K562 (cell line): ENCODE data around the gene GABRB2. TPM values are rescaled to one million over a fixed set of nuclear protein-coding genes. Genes with fewer than 3 reads are reported as not detected.

ENCODE experiments used
- ATAC-seq: fragments of 200-7000 bp; cut with Tn5 transposase; 3 replicates; pipeline ENCODE4 v1.9.1; 2020; ENCODE audit warnings: moderate library complexity
- BruUV-seq: library from RNA; stranded (reverse); fragments of 400-500 nt; replicated peaks from 2 replicates; lab custom pipeline; 2021; lab: Mats Ljungman, UMichigan
- CTCF ChIA-PET: fragments of 300-600 bp; formaldehyde crosslinking; extraction: SDS; loops from one replicate; lab custom pipeline; 2021; ENCODE audit warnings: low intra/inter-chr PET ratio; lab: Yijun Ruan, JAX
- POLR2A ChIA-PET: fragments of 300-600, 350-650 bp; sonication (Branson Sonifier 250); formaldehyde crosslinking; extraction: SDS; loops from one replicate; lab custom pipeline; 2021; ENCODE audit warnings: antibody characterized with exemption, inconsistent platforms; lab: Yijun Ruan, JAX
- DNase-seq, 4 experiments: peaks; one replicate each; pipeline versions ENCODE4 v3.0.0 to v3.0.0-alpha.2; 2011 to 2018; ENCODE audit warnings: low spot score in 3 of 4, mixed read lengths in 3 of 4; ENCODE audit errors: extremely low read depth in 1 of 4
- FAIRE-seq: peaks from 2 replicates; lab custom pipeline; 2011; peaks lifted over from hg19 to GRCh38; lab: Jason Lieb, UNC
- H2AFZ ChIP-seq: 2 replicates; pipeline ENCODE4 v1.6.0; 2011; ENCODE audit warnings: low read depth, low read length, control low read depth, inconsistent platforms
- H3K27ac ChIP-seq: fragments of 200-600 bp; 3 replicates; pipeline ENCODE4 v1.8.0; 2011; ENCODE audit warnings: low read depth, mild to moderate bottlenecking, control low read depth, inconsistent platforms, low read length, moderate library complexity, mixed read lengths; ENCODE audit errors: extremely low read depth
- H3K27me3 ChIP-seq, 2 experiments: fragments of 300-600 bp in 1 of 2; 2 replicates in 1 of 2; 3 replicates in 1 of 2; pipeline versions ENCODE4 v1.6.0 to v1.8.0; 2011; ENCODE audit warnings: inconsistent platforms in 2 of 2, low read length in 2 of 2, mild to moderate bottlenecking in 1 of 2, mixed read lengths in 1 of 2, moderate library complexity in 1 of 2; ENCODE audit not compliant: control insufficient read depth in 2 of 2, insufficient read depth in 2 of 2
- H3K36me3 ChIP-seq: fragments of 300-600 bp; 3 replicates; pipeline ENCODE4 v1.8.0; 2011; ENCODE audit warnings: mild to moderate bottlenecking, low read length, inconsistent platforms; ENCODE audit not compliant: control insufficient read depth, insufficient read depth
- H3K4me1 ChIP-seq, 2 experiments: fragments of 200-600 bp in 1 of 2; replicated peaks in 1 of 2; 2 replicates in 1 of 2; 3 replicates in 1 of 2; pipeline versions ENCODE4 v1.5.1 to v1.8.0; 2011; ENCODE audit warnings: inconsistent platforms in 2 of 2, low read length in 2 of 2, mild to moderate bottlenecking in 1 of 2, mixed read lengths in 1 of 2, moderate library complexity in 1 of 2; ENCODE audit not compliant: control insufficient read depth in 2 of 2, insufficient read depth in 2 of 2
- H3K4me2 ChIP-seq: 2 replicates; pipeline ENCODE4 v1.6.1; 2011; ENCODE audit warnings: low read length, control low read depth, inconsistent platforms, mixed read lengths; ENCODE audit not compliant: insufficient read depth
- H3K4me3 ChIP-seq: fragments of 200-600 bp; sonication (generic), shearing (Covaris generic); 2 replicates; pipeline ENCODE4 v1.5.1; 2016; ENCODE audit warnings: control low read depth, inconsistent platforms
- H3K79me2 ChIP-seq: fragments of 200-600 bp; 3 replicates; pipeline ENCODE4 v1.8.0; 2011; ENCODE audit warnings: low read length, inconsistent platforms; ENCODE audit not compliant: control insufficient read depth, insufficient read depth
- H3K9ac ChIP-seq, 2 experiments: 2 replicates each; pipeline versions ENCODE4 v1.6.0 to v1.6.1; 2011; ENCODE audit warnings: low read depth in 2 of 2, low read length in 2 of 2, control low read depth in 1 of 2, inconsistent platforms in 1 of 2, mild to moderate bottlenecking in 1 of 2, mixed read lengths in 1 of 2; ENCODE audit not compliant: insufficient read depth in 1 of 2
- H3K9me1 ChIP-seq: one replicate; pipeline ENCODE4 v1.6.0; 2011; ENCODE audit warnings: inconsistent platforms, mild to moderate bottlenecking, low read length, moderate library complexity; ENCODE audit not compliant: control insufficient read depth, insufficient read depth
- H3K9me3 ChIP-seq: replicated peaks from 2 replicates; pipeline ENCODE4 v1.5.1; 2011; ENCODE audit warnings: low read depth, low read length, inconsistent platforms; ENCODE audit not compliant: control insufficient read depth, insufficient read depth
- H4K20me1 ChIP-seq: replicated peaks from 2 replicates; pipeline ENCODE4 v1.6.1; 2011; ENCODE audit warnings: low read length, inconsistent platforms, mixed read lengths; ENCODE audit not compliant: control insufficient read depth, insufficient read depth
- AFF1 ChIP-seq, 2 experiments: fragments of 450-650 bp; IDR thresholded peaks; 2 replicates each; pipeline ENCODE4 v1.6.1; 2018; ENCODE audit warnings: mild to moderate bottlenecking in 2 of 2, low read depth in 1 of 2; ENCODE audit not compliant: partially characterized antibody in 2 of 2
- HDAC2 ChIP-seq: fragments of 450-650 bp; IDR thresholded peaks from 2 replicates; pipeline ENCODE4 v1.6.1; 2016; ENCODE audit warnings: mild to moderate bottlenecking
- HMGN3 ChIP-seq: IDR thresholded peaks from 2 replicates; pipeline ENCODE4 v1.6.1; 2011; ENCODE audit warnings: borderline replicate concordance, low read depth, mild to moderate bottlenecking, mixed read lengths, low read length; ENCODE audit not compliant: insufficient read length; ENCODE audit errors: extremely low read depth
- HSF4 ChIP-seq: fragments of 250-450 bp; sonication (Bioruptor Pico); IDR thresholded peaks from 2 replicates; pipeline ENCODE4 v2.1.2; 2022; ENCODE audit warnings: mild to moderate bottlenecking, moderate library complexity, borderline replicate concordance
- MAFG ChIP-seq: fragments of 450-650 bp; conservative IDR thresholded peaks from 2 replicates; pipeline ENCODE4 v1.6.1; 2016; ENCODE audit warnings: missing genetic modification characterization, missing compliant biosample characterization
- MAX ChIP-seq: sonication (generic); formaldehyde crosslinking; IDR thresholded peaks from 2 replicates; pipeline ENCODE4 v1.9.0; 2022; ENCODE audit warnings: mild to moderate bottlenecking, missing genetic modification reagents
- MEF2D ChIP-seq: conservative IDR thresholded peaks from 2 replicates; pipeline ENCODE4 v1.6.1; 2016; ENCODE audit warnings: low read depth, missing genetic modification characterization, missing compliant biosample characterization
- NFYB ChIP-seq: IDR thresholded peaks from 2 replicates; pipeline ENCODE4 v1.6.1; 2011; ENCODE audit warnings: mild to moderate bottlenecking, moderate library complexity; ENCODE audit not compliant: insufficient read length; ENCODE audit errors: extremely low read depth
- NR2F6 ChIP-seq: fragments of 450-650 bp; formaldehyde crosslinking; IDR thresholded peaks from 2 replicates; pipeline ENCODE4 v1.4.0; 2020; ENCODE audit warnings: mild to moderate bottlenecking
- PML ChIP-seq: IDR thresholded peaks from 2 replicates; pipeline ENCODE4 v1.6.1; 2012; ENCODE audit warnings: low read length, inconsistent platforms
- RBFOX2 ChIP-seq: fragments of 200-400 bp; formaldehyde crosslinking; IDR thresholded peaks from 2 replicates; pipeline ENCODE4 v1.6.1; 2017; ENCODE audit warnings: low read depth, mild to moderate bottlenecking, low read length, moderate library complexity
- SMARCE1 ChIP-seq: fragments of 450-650 bp; IDR thresholded peaks from 2 replicates; pipeline ENCODE4 v1.7.1; 2016; ENCODE audit warnings: mild to moderate bottlenecking
- TGIF2 ChIP-seq: sonication (generic); formaldehyde crosslinking; IDR thresholded peaks from 2 replicates; pipeline ENCODE4 v1.8.1; 2022; ENCODE audit warnings: mild to moderate bottlenecking, missing genetic modification reagents, moderate library complexity
- YBX1 ChIP-seq: fragments of 450-650 bp; IDR thresholded peaks from 2 replicates; pipeline ENCODE4 v1.7.1; 2016; ENCODE audit warnings: mild to moderate bottlenecking
- ZNF239 ChIP-seq: fragments of 250-450 bp; sonication (Bioruptor Pico); IDR thresholded peaks from 2 replicates; pipeline ENCODE4 v1.4.0; 2020; ENCODE audit warnings: mild to moderate bottlenecking
- ZNF316 ChIP-seq: fragments of 450-650 bp; IDR thresholded peaks from 2 replicates; pipeline ENCODE4 v1.6.1; 2016
- ZNF589 ChIP-seq: fragments of 200-800 bp; sonication (Bioruptor generic); IDR thresholded peaks from 2 replicates; pipeline ENCODE4 v1.6.1; 2016; ENCODE audit warnings: low read depth, missing genetic modification characterization, missing compliant biosample characterization
- ZNF785 ChIP-seq: fragments of 250-450 bp; sonication (Bioruptor Pico); IDR thresholded peaks from 2 replicates; pipeline ENCODE4 v1.4.0; 2020; ENCODE audit warnings: mild to moderate bottlenecking
- in situ Hi-C: fragments of 300-500 bp; cut with MboI; formaldehyde crosslinking; loops from 4 replicates; pipeline ENCODE4 v1.15.0; 2018; ENCODE audit warnings: inconsistent platforms, mixed read lengths
- intact Hi-C: fragments of 100-400 bp; cut with micrococcal nuclease; formaldehyde crosslinking; loops from 2 replicates; pipeline ENCODE4 v1.14.2; 2022
- polyA plus RNA-seq, 8 experiments: library from polyadenylated mRNA; depleted of rRNA in 4 of 8; stranded (reverse) in 5 of 8; unstranded in 3 of 8; fragments of >200 nt; fragmentation: Nextera tagmentation in 2 of 8; fragmentation: Illumina TruSeq in 1 of 8; extraction: Ambion mirVana in 2 of 8; extraction: Trizol in 1 of 8; gene quantifications; 2 replicates each; pipeline versions ENCODE4 v1.2.1 to v1.2.3, GENCODE V29; 2011 to 2014; ENCODE audit warnings: inconsistent platforms in 1 of 8, missing spikeins in 1 of 8
- total RNA-seq, 7 experiments: library from RNA; depleted of rRNA in 6 of 7; stranded (reverse); fragments of >200 nt in 6 of 7; fragmentation: Illumina TruSeq in 2 of 7; extraction: Trizol in 2 of 7; gene quantifications; 2 replicates each; pipeline versions ENCODE4 v1.2.1 to v1.2.3, GENCODE V29; 2011 to 2021; ENCODE audit warnings: low replicate concordance in 1 of 7
- TF ChIP-seq, protein P1 (sequence below): IDR thresholded peaks from 2 replicates; pipeline ENCODE4 v1.6.1; 2011; ENCODE audit not compliant: insufficient read length; ENCODE audit errors: extremely low read depth

GABRB2 gene
- total and polyA plus RNA-seq, 9 of the 15 experiments (the other 6 are each of a cell fraction or from before 2014, with no cell fraction given): not detected

GRCh38 chr5:161274951-161275350 lies 271.6 kb downstream of the GABRB2 start (continued):
- TF ChIP-seq AFF1 (IDR thresholded peaks at IDR 0.05; ENCODE audit: low read depth in 1 of 2, partially characterized antibody in 2 of 2) (no peak), MAFG (tag) (no peak), PML (no peak), NR2F6 (CRISPR knock-in tag) (no peak), YBX1 (no peak), HSF4 (CRISPR knock-in tag) (no peak), ZNF785 (no peak), ZNF589 (CRISPR knock-in tag) (no peak)

- Histone ChIP-seq H3K4me3 (no peak overlapping the region), H3K9me3 (no peaks in the 10 kb centered on the region), H3K4me2 (no peak overlapping the region), H3K27me3 (no peaks in the 10 kb centered on the region), H4K20me1 (no peaks in the 10 kb centered on the region), H3K9ac (no peak overlapping the region), H2AFZ (no peak overlapping the region), H3K4me1 (no peaks in the 10 kb centered on the region), H3K9me1 (no peaks in the 10 kb centered on the region), H3K79me2 (no peaks in the 10 kb centered on the region), H3K36me3 (no peaks in the 10 kb centered on the region), H3K27ac (no peak overlapping the region)
- no peak for DNase-seq
- ChIA-PET POLR2A (no interaction called here), CTCF (no interaction called here)
- BruUV-seq: no TSS peak
- intact Hi-C loops (no loop called here), in situ Hi-C loops (no loop called here)
- FAIRE-seq: no peak
- ATAC-seq: no peak
- TF ChIP-seq HMGN3 (no peak), ZNF239 (CRISPR knock-in tag) (no peak), MEF2D (tag) (no peak), HDAC2 (no peak), MAX (CRISPR knock-in tag) (no peak), TGIF2 (CRISPR knock-in tag) (no peak), SMARCE1 (no peak), ZNF316 (no peak), NFYB (no peak), RBFOX2 (no peak)
- TF ChIP-seq, protein P1, sequence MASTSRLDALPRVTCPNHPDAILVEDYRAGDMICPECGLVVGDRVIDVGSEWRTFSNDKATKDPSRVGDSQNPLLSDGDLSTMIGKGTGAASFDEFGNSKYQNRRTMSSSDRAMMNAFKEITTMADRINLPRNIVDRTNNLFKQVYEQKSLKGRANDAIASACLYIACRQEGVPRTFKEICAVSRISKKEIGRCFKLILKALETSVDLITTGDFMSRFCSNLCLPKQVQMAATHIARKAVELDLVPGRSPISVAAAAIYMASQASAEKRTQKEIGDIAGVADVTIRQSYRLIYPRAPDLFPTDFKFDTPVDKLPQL: no peak
These were observed 273.1 kb downstream of the GABRB2 start for GRCh38 chr5:161273410-161273809.
